ENCODE measurements around the gene FAM241A.

- no peak for TF ChIP-seq FOXA1 (IDR thresholded peaks at IDR 0.05)
- TF ChIP-seq FOXM1 (IDR thresholded peaks at IDR 0.05; ENCODE audit: borderline replicate concordance) = no peak
- no peak for TF ChIP-seq BHLHE40 (IDR thresholded peaks at IDR 0.05; ENCODE audit: borderline replicate concordance)
- no peak for TF ChIP-seq ELF4 (IDR thresholded peaks at IDR 0.05)
- no peak for TF ChIP-seq SUZ12 (IDR thresholded peaks at IDR 0.05)
- no peak for TF ChIP-seq HDGF (IDR thresholded peaks at IDR 0.05; ENCODE audit: borderline replicate concordance)
- no peak for TF ChIP-seq L3MBTL2 (conservative IDR thresholded peaks at IDR 0.05)
- TF ChIP-seq ARNT (IDR thresholded peaks at IDR 0.05) = no peak
- TF ChIP-seq NFRKB (IDR thresholded peaks at IDR 0.05) = no peak
- no peak for TF ChIP-seq TARDBP (IDR thresholded peaks at IDR 0.05)
- no peak for TF ChIP-seq ZNF384 (IDR thresholded peaks at IDR 0.05)
- no peak for TF ChIP-seq PKNOX1 (IDR thresholded peaks at IDR 0.05)
Observed at GRCh38 chr4:112185334-112185733, 40.1 kb downstream of the FAM241A start.
